Epithelial cell of esophagus (primary cell): Measurements from ENCODE around the gene MLPH.

ENCODE experiments used
- DNase-seq: peaks from one replicate; pipeline ENCODE4 v3.0.0; 2010; ENCODE audit warnings: low read depth
- H3K4me3 ChIP-seq: 2 replicates; pipeline ENCODE4 v1.5.1; 2011; ENCODE audit warnings: mild to moderate bottlenecking, low read length, control low read depth
- CTCF ChIP-seq: IDR thresholded peaks from 2 replicates; pipeline ENCODE4 v1.5.1; 2011; ENCODE audit warnings: low read depth, mild to moderate bottlenecking, low read length, control low read depth, inconsistent platforms; ENCODE audit not compliant: insufficient read depth; ENCODE audit errors: missing control alignments

MLPH gene

GRCh38 chr2:237515621-237516275 is 28.7 kb downstream of the MLPH start:
- no peak for TF ChIP-seq CTCF
- no peak for DNase-seq
- no peak overlapping the region for H3K4me3 ChIP-seq

DNA sequence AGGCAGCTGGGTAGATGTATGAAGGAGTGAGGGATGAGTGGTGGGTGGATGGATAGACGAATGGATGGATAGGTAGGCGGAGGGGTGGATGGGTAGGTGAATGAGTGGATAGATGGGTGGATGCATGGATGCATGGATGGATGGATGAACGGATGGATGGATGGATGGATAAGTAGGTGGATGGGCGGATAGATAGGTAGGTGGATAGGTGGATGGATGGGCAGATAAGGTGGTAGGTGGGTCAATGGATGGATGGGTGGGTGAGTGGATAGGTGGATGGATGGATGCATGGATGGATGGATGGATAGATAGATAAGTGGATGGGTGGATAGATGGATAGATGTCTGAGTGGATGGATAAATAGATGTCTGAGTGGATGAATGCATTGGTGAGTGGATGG is 30.1 kb downstream of the MLPH start:
- DNase-seq, result no peak
- TF ChIP-seq CTCF, result no peak
- no peak overlapping the region for H3K4me3 ChIP-seq

- no peak for DNase-seq
- no peak for TF ChIP-seq CTCF
- no peak overlapping the region for H3K4me3 ChIP-seq
Observed at GRCh38 chr2:237517990-237518389, 30.9 kb downstream of the MLPH start.

DNA sequence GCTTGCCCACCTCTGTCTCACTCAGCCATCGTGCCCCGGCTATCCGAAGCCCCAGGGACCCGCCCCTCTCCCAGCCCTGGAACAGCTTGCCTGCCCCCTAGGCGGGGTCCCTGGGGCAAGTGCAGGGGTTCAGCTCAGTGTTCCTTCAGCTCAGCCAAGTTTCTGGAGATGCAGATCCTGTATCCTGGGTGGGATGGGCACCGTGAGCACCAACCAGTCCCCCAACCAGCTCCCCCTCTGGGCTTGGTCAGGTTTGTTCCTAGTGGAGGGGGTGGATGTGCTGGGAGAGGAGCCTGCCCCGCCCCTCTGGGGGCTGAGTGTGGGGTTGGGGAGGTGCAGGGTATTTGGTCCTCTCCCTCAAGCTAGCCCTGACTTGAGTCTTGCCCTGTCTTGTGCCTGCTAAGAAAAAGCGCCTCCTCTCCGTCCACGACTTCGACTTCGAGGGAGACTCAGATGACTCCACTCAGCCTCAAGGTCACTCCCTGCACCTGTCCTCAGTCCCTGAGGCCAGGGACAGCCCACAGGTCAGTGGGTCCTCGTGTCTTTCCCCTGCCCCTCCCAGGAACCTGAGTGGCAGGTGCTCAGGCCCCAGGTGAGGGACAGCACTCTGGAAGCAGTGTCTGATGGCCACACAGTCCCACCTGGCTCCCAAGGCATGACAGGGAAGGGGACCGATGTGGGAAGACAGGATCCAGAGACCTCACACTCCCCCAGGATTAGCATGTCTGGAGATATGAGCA is 32.6 kb downstream of the MLPH start:
- H3K4me3 ChIP-seq, result no peak overlapping the region
- DNase-seq, result no peak
- no peak for TF ChIP-seq CTCF

- DNase-seq, result no peak
- no peak overlapping the region for H3K4me3 ChIP-seq
- no peak for TF ChIP-seq CTCF
Observed at GRCh38 chr2:237520290-237520689, 33.2 kb downstream of the MLPH start.

GRCh38 chr2:237524631-237525030 is 37.6 kb downstream of the MLPH start:
- peak; percentile 15 for DNase-seq
- no peak for TF ChIP-seq CTCF
- no peak overlapping the region for H3K4me3 ChIP-seq
